Esophagus (tissue), 2 donors: ENCODE results near the gene SLC35E1. TPM values are rescaled to one million over a fixed set of nuclear protein-coding genes. Genes with fewer than 3 reads are reported as not detected.

Experiments
- H3K27ac ChIP-seq, 2 donors: one replicate each; pipeline ENCODE4 v1.5.1; 2013; ENCODE audit warnings: low read depth in 2 of 2, mild to moderate bottlenecking in 2 of 2, inconsistent platforms in 1 of 2, low read length in 1 of 2, moderate library complexity in 1 of 2
- H3K27me3 ChIP-seq, 2 donors: one replicate each; pipeline ENCODE4 v1.6.1; 2013; ENCODE audit warnings: low read length in 2 of 2, control low read depth in 1 of 2, mild to moderate bottlenecking in 1 of 2; ENCODE audit not compliant: insufficient read depth in 2 of 2, control insufficient read depth in 1 of 2
- H3K36me3 ChIP-seq, 2 donors: one replicate each; pipeline ENCODE4 v1.6.1; 2013; ENCODE audit warnings: low read length in 1 of 2; ENCODE audit not compliant: control insufficient read depth in 2 of 2, insufficient read depth in 2 of 2
- H3K4me1 ChIP-seq, 2 donors: one replicate each; pipeline ENCODE4 v1.6.1; 2013; ENCODE audit warnings: low read length in 1 of 2; ENCODE audit not compliant: control insufficient read depth in 2 of 2, insufficient read depth in 2 of 2
- H3K4me3 ChIP-seq, 2 donors: one replicate each; pipeline ENCODE4 v1.5.1; 2013; ENCODE audit warnings: low read length in 2 of 2, mild to moderate bottlenecking in 2 of 2, low read depth in 1 of 2, moderate library complexity in 1 of 2
- H3K9me3 ChIP-seq, 2 donors: one replicate each; pipeline ENCODE4 v1.6.1; 2013; ENCODE audit warnings: mild to moderate bottlenecking in 2 of 2, low read depth in 1 of 2, low read length in 1 of 2, moderate library complexity in 1 of 2; ENCODE audit not compliant: control insufficient read depth in 2 of 2, insufficient read depth in 1 of 2
- WGBS, 2 donors: extraction: QIAGEN DNeasy Blood & Tissue Kit; methylation state at CpG; one replicate each; pipeline ENCODE4 v1.1.7; 2013; 5-methylcytosine and 5-hydroxymethylcytosine counted together
- polyA plus RNA-seq, 2 donors: library from polyadenylated mRNA; stranded (reverse); fragments of 200-250 nt; gene quantifications; one replicate each; pipeline ENCODE4 v1.2.3, GENCODE V29; 2013
- donor health status: healthy with polysubstance abuse.
- donor health status: Bipolar disorder and iron deficiency.

The SLC35E1 gene
- polyA plus RNA-seq, 2 donors, result 15.5 to 20.6 TPM

- H3K27ac ChIP-seq, result peak overlapping the region; percentile 90 to 94
- H3K27me3 ChIP-seq, result no peaks in the 10 kb centered on the region
- H3K9me3 ChIP-seq, result no peaks in the 10 kb centered on the region
- H3K36me3 ChIP-seq, result no peaks in the 10 kb centered on the region
- peaks cover 0 to 3% of the 10 kb centered on the region in 2 donors for H3K4me1 ChIP-seq
- H3K4me3 ChIP-seq, result peak overlapping the region; percentile 89 to 95
- 2 to 3% methylated on average over 15 of the region's 15 CpGs for WGBS, 2 donors
Measured at GRCh38 chr19:16542910-16543472, 29.2 kb downstream of the SLC35E1 start.

GRCh38 chr19:16542045-16542909 lies 29.9 kb downstream of the SLC35E1 start, which contains the start of gene CHERP:
CHERP (minus strand) TSS chr19:16542437; CDS start chr19:16542378, 59 bp downstream.
- H3K4me1 ChIP-seq, result peaks cover 0 to 3% of the 10 kb centered on the region in 2 donors
- H3K36me3 ChIP-seq, result peaks cover 0 to 4% of the 10 kb centered on the region in 2 donors
- H3K27ac ChIP-seq, result peak within 1 kb of the TSS; percentile 90 to 94
- H3K27me3 ChIP-seq, result no peaks in the 10 kb centered on the region
- WGBS, 2 donors, result 0% methylated on average over 71 to 108 of the region's 108 CpGs
- H3K4me3 ChIP-seq, result peak within 1 kb of the TSS; percentile 89 to 95
- H3K9me3 ChIP-seq, result no peaks in the 10 kb centered on the region

- Histone ChIP-seq H3K27me3 (no peaks in the 10 kb centered on the region), H3K9me3 (no peaks in the 10 kb centered on the region), H3K36me3 (peaks cover 0 to 8% of the 10 kb centered on the region in 2 donors), H3K27ac (peak overlapping the region; percentile 66 to 80), H3K4me3 (peak overlapping the region; percentile 89 to 95), H3K4me1 (peaks cover 0 to 3% of the 10 kb centered on the region in 2 donors)
- WGBS, 2 donors, result 0 to 1% methylated on average over 29 of the region's 29 CpGs
Measured at GRCh38 chr19:16541526-16542044, 30.6 kb downstream of the SLC35E1 start.

GRCh38 chr19:16540948-16541347 lies 31.3 kb downstream of the SLC35E1 start:
- H3K4me3 ChIP-seq, result peak overlapping the region in 1 of 2 donors; percentile 89
- H3K36me3 ChIP-seq, result peaks cover under 1 to 8% of the 10 kb centered on the region in 2 donors
- no peaks in the 10 kb centered on the region for H3K9me3 ChIP-seq
- H3K27ac ChIP-seq, result no peak overlapping the region
- 69 to 82% methylated on average over 12 of the region's 12 CpGs for WGBS, 2 donors
- H3K27me3 ChIP-seq, result no peaks in the 10 kb centered on the region
- H3K4me1 ChIP-seq, result peaks cover 0 to 3% of the 10 kb centered on the region in 2 donors

- Histone ChIP-seq H3K27ac (no peak overlapping the region), H3K4me3 (no peak overlapping the region), H3K4me1 (peaks cover 0 to 3% of the 10 kb centered on the region in 2 donors), H3K27me3 (no peaks in the 10 kb centered on the region), H3K9me3 (peaks cover 0 to 4% of the 10 kb centered on the region in 2 donors), H3K36me3 (peaks cover 23 to 36% of the 10 kb centered on the region in 2 donors)
- WGBS, 2 donors, result 92% methylated on average over 13 of the region's 13 CpGs
Measured at GRCh38 chr19:16537111-16537510, 35.1 kb downstream of the SLC35E1 start.

GRCh38 chr19:16536130-16536529 lies 36.1 kb downstream of the SLC35E1 start:
- no peak overlapping the region for H3K27ac ChIP-seq
- 93 to 95% methylated on average over 9 of the region's 9 CpGs for WGBS, 2 donors
- no peak overlapping the region for H3K4me3 ChIP-seq
- H3K9me3 ChIP-seq, result peaks cover 0 to 4% of the 10 kb centered on the region in 2 donors
- H3K4me1 ChIP-seq, result peaks cover 0 to 3% of the 10 kb centered on the region in 2 donors
- H3K27me3 ChIP-seq, result no peaks in the 10 kb centered on the region
- H3K36me3 ChIP-seq, result peaks cover 32 to 46% of the 10 kb centered on the region in 2 donors

- Histone ChIP-seq H3K4me1 (peaks cover 0 to 3% of the 10 kb centered on the region in 2 donors), H3K27me3 (no peaks in the 10 kb centered on the region), H3K27ac (no peak overlapping the region), H3K36me3 (peaks cover 39 to 53% of the 10 kb centered on the region in 2 donors), H3K4me3 (no peak overlapping the region), H3K9me3 (peaks cover 0 to 4% of the 10 kb centered on the region in 2 donors)
- WGBS, 2 donors, result 94 to 95% methylated on average over 18 of the region's 18 CpGs
Measured at GRCh38 chr19:16535381-16535780, 36.8 kb downstream of the SLC35E1 start.

- H3K4me3 ChIP-seq, result no peak overlapping the region
- H3K36me3 ChIP-seq, result peaks cover 49 to 70% of the 10 kb centered on the region in 2 donors
- H3K27me3 ChIP-seq, result no peaks in the 10 kb centered on the region
- peaks cover 0 to 4% of the 10 kb centered on the region in 2 donors for H3K9me3 ChIP-seq
- H3K27ac ChIP-seq, result no peak overlapping the region
- H3K4me1 ChIP-seq, result no peaks in the 10 kb centered on the region
- WGBS, 2 donors, result 91 to 92% methylated on average over 46 to 47 of the region's 47 CpGs
Measured at GRCh38 chr19:16532440-16533234, 39.6 kb downstream of the SLC35E1 start.

GRCh38 chr19:16531380-16531669 lies 40.9 kb downstream of the SLC35E1 start:
- no peak overlapping the region for H3K4me3 ChIP-seq
- 97 to 99% methylated on average over 12 of the region's 12 CpGs for WGBS, 2 donors
- H3K4me1 ChIP-seq, result peaks cover 0 to 2% of the 10 kb centered on the region in 2 donors
- no peak overlapping the region for H3K27ac ChIP-seq
- H3K27me3 ChIP-seq, result no peaks in the 10 kb centered on the region
- H3K9me3 ChIP-seq, result peaks cover 0 to 4% of the 10 kb centered on the region in 2 donors
- H3K36me3 ChIP-seq, result peaks cover 57 to 75% of the 10 kb centered on the region in 2 donors
